Measurements from ENCODE around the gene SLC25A13. TPM values are rescaled to one million over a fixed set of nuclear protein-coding genes. Genes with fewer than 3 reads are reported as not detected.

Gene SLC25A13
- total and polyA plus RNA-seq, 2 of the 8 experiments (the other 6 are each of a cell fraction or from before 2014, with no cell fraction given): 30.8 to 85.4 TPM

- no peak for DNase-seq (ENCODE audit: low read depth in 1 of 2, low spot score in 2 of 2)
- no peak overlapping the region for H2BK120ac ChIP-seq (replicated peaks; ENCODE audit: low read depth, low read length)
- no peak overlapping the region for H3K4me2 ChIP-seq (ENCODE audit: insufficient read depth in 1 of 2, low read depth in 2 of 2, low read length in 2 of 2)
- no peak overlapping the region for H3K9ac ChIP-seq (replicated peaks in 1 of 4; ENCODE audit: extremely low read depth in 1 of 4, low read depth in 3 of 4, low read length in 3 of 4)
- peaks cover 0 to 12% of the 10 kb centered on the region in 2 experiments; a peak in 1 of 4 replicates for H3K79me2 ChIP-seq (ENCODE audit: control insufficient read depth in 1 of 2, insufficient read depth in 2 of 2, low read length in 2 of 2)
- no peaks in the 10 kb centered on the region for H3K23me2 ChIP-seq (ENCODE audit: low read depth, low read length)
- no peak overlapping the region for H4K8ac ChIP-seq (ENCODE audit: extremely low read depth, insufficient read depth, low read length)
- no peak overlapping the region for H3K27ac ChIP-seq (ENCODE audit: low read depth, low read length)
- no peaks in the 10 kb centered on the region for H3K27me3 ChIP-seq (replicated peaks in 1 of 4; ENCODE audit: control insufficient read depth in 3 of 4, extremely low read depth in 1 of 4, insufficient read depth in 3 of 4, low read length in 3 of 4)
- H3K4ac ChIP-seq (replicated peaks; ENCODE audit: insufficient read length, low read depth, low read length): no peak overlapping the region
- H3K4me3 ChIP-seq (ENCODE audit: extremely low read depth in 1 of 4, insufficient read depth in 2 of 4, low read depth in 3 of 4, low read length in 4 of 4): no peak overlapping the region
- H4K91ac ChIP-seq (replicated peaks; ENCODE audit: insufficient read length, low read length): no peak overlapping the region
- H3K23ac ChIP-seq (ENCODE audit: insufficient read length): no peak overlapping the region
- H2BK20ac ChIP-seq (ENCODE audit: low read length): no peak overlapping the region
- H3K79me1 ChIP-seq (ENCODE audit: low read depth, low read length): peaks cover 2% of the 10 kb centered on the region; the same call in 1 of the 2 replicates
- H3K9me3 ChIP-seq (ENCODE audit: insufficient read depth in 2 of 2, low read depth in 1 of 2, low read length in 1 of 2): no peaks in the 10 kb centered on the region
- no peak overlapping the region for H2BK12ac ChIP-seq (ENCODE audit: low read depth, low read length)
- H3K14ac ChIP-seq (ENCODE audit: insufficient read length): no peak overlapping the region
- no peak overlapping the region for H4K5ac ChIP-seq (ENCODE audit: insufficient read length, low read depth, low read length)
- no peak overlapping the region for H2AK5ac ChIP-seq (ENCODE audit: low read depth, low read length)
- no peak overlapping the region for H3K18ac ChIP-seq (ENCODE audit: extremely low read depth, low read length)
- no peak for FAIRE-seq
- POLR2A ChIA-PET (ENCODE audit: partially characterized antibody): no interaction called here
- H4K20me1 ChIP-seq (replicated peaks in 1 of 2; ENCODE audit: control insufficient read depth in 1 of 2, insufficient read depth in 2 of 2, low read length in 2 of 2): peaks cover 0 to 2% of the 10 kb centered on the region in 2 experiments
- H3K56ac ChIP-seq (replicated peaks; ENCODE audit: insufficient read length, low read depth, low read length): no peak overlapping the region
- H3K4me1 ChIP-seq (replicated peaks in 1 of 4; ENCODE audit: control insufficient read depth in 3 of 4, insufficient read depth in 4 of 4, low read length in 3 of 4): 0 out of 7 replicates have a peak, but pooled peaks cover 0 to 1% (median 0%) of the 10 kb centered on the region in 4 experiments
- CTCF ChIA-PET (ENCODE audit: partially characterized antibody): no interaction called here
- H3K36me3 ChIP-seq (ENCODE audit: control insufficient read depth in 2 of 4, insufficient read depth in 4 of 4, low read length in 3 of 4): no peaks in the 10 kb centered on the region
- no peak overlapping the region for H2BK5ac ChIP-seq (ENCODE audit: low read depth, low read length)
- WGBS, 2 experiments (ENCODE audit: extremely low coverage in 1 of 2, insufficient coverage in 1 of 2, insufficient read length in 1 of 2, insufficient replicate concordance in 2 of 2, low coverage in 1 of 2, low lambda C conversion rate in 2 of 2, missing lambda C conversion rate in 1 of 2): 80% methylated on average over 6 of the region's 6 CpGs; no CpG with 5 or more reads in 1 of the 2 experiments
- no peak overlapping the region for H2BK15ac ChIP-seq (ENCODE audit: low read length)
- H2AFZ ChIP-seq (ENCODE audit: low read length): no peak overlapping the region
- TF ChIP-seq NRF1 (IDR thresholded peaks at IDR 0.05; ENCODE audit: low read depth, low read length) (no peak), SRF (IDR thresholded peaks at IDR 0.05; ENCODE audit: low read depth, low read length) (no peak), MAFK (IDR thresholded peaks at IDR 0.05; ENCODE audit: low read depth, low read length) (no peak), POLR2AphosphoS5 (IDR thresholded peaks at IDR 0.05; ENCODE audit: low read depth, low read length) (no peak), ATF2 (IDR thresholded peaks at IDR 0.05; ENCODE audit: low read length) (no peak), TCF12 (IDR thresholded peaks at IDR 0.05; ENCODE audit: low read depth, low read length) (no peak), GABPA (IDR thresholded peaks at IDR 0.05; ENCODE audit: borderline replicate concordance, insufficient read depth, low read length) (no peak), E2F6 (IDR thresholded peaks at IDR 0.05) (no peak), CEBPB (IDR thresholded peaks at IDR 0.05; ENCODE audit: low read depth, low read length) (no peak), HDAC6 (IDR thresholded peaks at IDR 0.05; ENCODE audit: low read depth, low read length) (no peak), JUND (IDR thresholded peaks at IDR 0.05; ENCODE audit: low read length) (no peak)
Measured at GRCh38 chr7:96244244-96244991, 77.5 kb downstream of the SLC25A13 start.

Data from H1 (cell line).